ENCODE results near the gene SLC2A11.
A peak's percentile ranks its signal among the peaks of the same experiment; 100 is the strongest.
"Not testable (repeated sequence)": the region's sequence is repeated elsewhere in the genome, so short reads cannot be mapped to it uniquely, and the experiment has no call there.

Gene SLC2A11

DNA sequence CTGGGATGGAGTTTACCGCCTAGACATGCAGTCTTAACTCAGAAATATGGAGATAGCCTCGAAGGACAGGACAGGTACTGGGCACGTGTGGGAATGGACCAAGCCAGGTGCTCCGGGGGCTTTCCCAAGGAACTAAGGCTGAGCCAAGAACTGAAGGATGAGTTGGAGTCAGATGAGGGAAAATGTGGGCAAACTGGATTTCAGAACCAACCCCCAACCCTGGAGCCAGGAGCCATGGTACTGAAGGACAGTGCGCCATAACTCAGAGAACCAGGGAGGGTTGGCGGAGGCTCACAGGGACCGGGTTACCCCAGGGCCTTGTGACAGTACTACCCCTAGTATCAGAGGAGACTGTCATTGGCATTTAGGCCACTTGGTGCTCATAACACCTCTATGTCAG, 34.1 kb downstream of the SLC2A11 start:
- DNase-seq (ENCODE audit: low read depth): no peak

DNA sequence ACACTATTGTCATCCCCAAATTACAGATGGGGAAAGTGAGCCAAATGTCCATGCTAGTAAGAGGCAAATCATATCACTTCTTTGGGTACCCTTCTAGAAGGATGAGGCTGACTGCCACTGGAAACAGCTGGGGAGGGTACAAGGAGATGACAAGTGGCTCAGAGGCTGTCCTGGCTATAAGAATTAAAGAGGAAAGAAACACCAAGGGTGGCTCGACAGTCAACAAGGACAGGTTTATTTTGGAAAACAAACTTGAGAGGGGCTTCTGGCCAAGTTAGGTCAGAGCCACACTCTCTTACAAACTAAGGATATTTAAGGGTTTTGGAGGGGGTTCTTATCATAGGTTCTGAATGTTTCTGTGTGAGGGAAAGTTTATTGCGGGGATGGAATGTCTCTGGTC, 34.5 kb downstream of the SLC2A11 start:
- DNase-seq (ENCODE audit: low read depth): no peak

DNA sequence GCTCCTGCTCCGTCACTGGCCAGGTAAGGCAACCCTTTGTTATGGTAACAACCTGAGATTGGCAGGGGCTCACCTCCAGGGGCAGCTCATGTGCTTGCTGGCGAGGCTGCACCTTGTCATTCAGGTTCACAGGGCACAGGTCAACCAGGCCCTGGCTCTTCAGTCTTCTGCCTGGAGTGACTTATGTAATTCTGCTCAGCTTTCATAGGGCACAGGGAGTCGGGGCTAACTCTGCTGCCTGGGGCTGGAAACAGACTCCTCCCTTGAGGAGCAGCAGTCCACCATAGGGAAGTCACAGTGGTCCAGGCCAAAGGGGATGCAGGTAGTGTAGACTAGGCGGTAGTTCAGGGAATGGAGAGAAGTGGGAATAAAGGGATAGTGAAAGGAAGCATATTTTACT, 35.0 kb downstream of the SLC2A11 start:
- no peak for DNase-seq (ENCODE audit: low read depth)

DNA sequence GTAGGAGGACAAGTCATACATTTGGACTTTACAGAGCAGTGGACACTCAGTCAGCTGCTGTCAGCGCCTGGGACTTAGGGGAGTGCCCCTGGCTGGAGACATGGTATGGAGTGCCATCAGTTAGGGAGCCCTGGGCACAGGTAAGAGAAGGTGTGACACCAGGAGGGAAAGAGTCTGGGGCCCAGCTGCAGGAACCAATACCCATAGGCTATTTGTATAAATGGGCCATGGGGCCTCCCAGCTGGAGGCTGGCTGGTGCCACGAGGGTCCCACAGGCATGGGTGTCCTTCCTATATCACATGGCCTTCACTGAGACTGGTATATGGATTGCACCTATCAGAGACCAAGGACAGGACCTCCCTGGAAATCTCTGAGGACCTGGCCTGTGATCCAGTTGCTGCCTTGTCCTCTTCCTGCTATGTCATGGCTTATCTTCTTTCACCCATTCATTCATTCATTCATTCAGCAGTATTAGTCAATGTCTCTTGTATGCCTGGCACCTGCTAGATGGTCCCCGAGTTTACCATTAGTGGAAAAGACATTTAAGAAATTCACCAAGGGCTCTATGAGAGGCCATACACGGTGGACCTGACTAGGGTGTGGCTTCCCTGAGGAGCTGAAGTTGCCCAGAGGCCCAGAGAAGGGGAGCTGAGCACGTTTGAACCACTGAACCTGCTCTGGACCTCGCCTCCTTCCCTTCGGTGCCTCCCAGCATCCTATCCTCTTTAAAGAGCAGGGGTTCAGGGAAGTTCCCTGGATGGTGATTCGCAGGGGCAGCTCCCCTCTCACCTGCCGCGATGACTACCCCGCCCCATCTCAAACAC, 35.7 kb downstream of the SLC2A11 start:
- no peak for DNase-seq (ENCODE audit: low read depth)

DNA sequence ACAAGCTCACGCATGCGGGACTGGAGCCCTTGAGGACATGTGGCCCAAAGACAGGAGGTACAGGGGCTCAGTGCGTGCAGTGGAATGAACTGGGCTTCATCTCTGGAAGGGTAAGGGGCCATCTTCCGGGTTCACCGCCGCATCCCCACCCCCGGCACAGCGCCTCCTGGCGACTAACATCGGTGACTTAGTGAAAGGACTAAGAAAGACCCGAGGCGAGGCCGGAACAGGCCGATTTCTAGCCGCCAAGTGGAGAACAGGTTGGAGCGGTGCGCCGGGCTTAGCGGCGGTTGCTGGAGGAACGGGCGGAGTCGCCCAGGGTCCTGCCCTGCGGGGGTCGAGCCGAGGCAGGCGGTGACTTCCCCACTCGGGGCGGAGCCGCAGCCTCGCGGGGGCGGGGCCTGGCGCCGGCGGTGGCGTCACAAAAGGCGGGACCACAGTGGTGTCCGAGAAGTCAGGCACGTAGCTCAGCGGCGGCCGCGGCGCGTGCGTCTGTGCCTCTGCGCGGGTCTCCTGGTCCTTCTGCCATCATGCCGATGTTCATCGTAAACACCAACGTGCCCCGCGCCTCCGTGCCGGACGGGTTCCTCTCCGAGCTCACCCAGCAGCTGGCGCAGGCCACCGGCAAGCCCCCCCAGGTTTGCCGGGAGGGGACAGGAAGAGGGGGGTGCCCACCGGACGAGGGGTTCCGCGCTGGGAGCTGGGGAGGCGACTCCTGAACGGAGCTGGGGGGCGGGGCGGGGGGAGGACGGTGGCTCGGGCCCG, 36.5 kb downstream of the SLC2A11 start, which contains the start of gene MIF:
Gene MIF (plus strand): TSS at position 439 of the 765 bp plus-strand sequence. CDS start 92 bp downstream, at position 531.
- DNase-seq (ENCODE audit: low read depth): peak; percentile 68

DNA sequence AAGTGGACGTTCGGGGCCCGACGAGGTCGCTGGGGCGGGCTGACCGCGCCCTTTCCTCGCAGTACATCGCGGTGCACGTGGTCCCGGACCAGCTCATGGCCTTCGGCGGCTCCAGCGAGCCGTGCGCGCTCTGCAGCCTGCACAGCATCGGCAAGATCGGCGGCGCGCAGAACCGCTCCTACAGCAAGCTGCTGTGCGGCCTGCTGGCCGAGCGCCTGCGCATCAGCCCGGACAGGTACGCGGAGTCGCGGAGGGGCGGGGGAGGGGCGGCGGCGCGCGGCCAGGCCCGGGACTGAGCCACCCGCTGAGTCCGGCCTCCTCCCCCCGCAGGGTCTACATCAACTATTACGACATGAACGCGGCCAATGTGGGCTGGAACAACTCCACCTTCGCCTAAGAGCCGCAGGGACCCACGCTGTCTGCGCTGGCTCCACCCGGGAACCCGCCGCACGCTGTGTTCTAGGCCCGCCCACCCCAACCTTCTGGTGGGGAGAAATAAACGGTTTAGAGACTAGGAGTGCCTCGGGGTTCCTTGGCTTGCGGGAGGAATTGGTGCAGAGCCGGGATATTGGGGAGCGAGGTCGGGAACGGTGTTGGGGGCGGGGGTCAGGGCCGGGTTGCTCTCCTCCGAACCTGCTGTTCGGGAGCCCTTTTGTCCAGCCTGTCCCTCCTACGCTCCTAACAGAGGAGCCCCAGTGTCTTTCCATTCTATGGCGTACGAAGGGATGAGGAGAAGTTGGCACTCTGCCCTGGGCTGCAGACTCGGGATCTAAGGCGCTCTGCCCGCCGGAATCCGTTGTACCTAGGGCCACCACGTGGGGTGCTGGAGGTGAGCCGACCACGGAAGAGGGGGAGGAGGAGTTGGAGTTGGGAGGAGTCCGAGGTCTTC, 37.3 kb downstream of the SLC2A11 start:
- peak; percentile 48 for DNase-seq (ENCODE audit: low read depth)

DNA sequence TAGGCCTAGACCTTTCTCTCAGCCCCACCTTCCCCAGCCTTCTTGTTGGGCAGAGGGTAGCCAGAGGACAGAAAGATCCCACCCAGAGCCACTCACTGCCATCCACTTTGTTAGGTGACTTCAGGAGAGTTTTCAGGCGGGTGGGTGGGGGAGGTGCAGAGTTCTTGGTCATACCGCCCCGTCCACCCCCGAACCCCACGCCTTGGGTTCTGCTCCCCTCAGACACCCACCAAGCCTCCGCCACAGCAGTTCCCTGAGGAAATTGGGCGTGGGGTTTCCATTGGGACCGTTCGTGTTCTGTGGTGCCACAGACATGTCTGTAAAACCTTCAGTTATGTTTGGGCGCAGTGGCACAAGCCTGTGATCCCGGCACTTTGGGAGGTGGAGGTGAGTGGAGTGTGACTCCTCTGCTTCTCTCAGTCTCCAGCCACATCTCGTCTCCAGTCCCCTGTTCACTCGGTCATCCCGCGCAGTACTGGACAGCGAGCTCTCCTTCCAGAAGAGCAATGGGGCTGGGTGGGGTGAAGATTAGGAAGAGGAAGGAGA, 38.0 kb downstream of the SLC2A11 start:
- no peak for DNase-seq (ENCODE audit: low read depth)

DNA sequence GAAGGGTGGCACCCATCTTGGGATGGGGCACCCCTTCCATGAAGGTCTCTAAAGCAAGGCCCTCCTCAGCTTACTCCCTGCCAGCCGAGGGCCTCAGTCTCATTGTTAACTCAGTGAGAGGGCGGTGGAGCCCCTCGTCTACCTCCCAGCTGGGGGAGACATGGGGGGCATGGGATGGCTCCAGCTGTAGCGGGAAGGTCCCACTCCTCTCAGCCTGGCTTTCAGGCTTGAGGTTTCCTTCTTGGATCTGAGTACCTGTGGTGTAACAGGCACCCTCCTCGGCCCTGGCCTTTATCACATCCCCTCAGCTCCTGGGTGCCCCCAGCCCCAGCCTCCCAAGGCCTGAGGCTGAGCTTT, 38.5 kb downstream of the SLC2A11 start:
- DNase-seq (ENCODE audit: low read depth): no peak

DNA sequence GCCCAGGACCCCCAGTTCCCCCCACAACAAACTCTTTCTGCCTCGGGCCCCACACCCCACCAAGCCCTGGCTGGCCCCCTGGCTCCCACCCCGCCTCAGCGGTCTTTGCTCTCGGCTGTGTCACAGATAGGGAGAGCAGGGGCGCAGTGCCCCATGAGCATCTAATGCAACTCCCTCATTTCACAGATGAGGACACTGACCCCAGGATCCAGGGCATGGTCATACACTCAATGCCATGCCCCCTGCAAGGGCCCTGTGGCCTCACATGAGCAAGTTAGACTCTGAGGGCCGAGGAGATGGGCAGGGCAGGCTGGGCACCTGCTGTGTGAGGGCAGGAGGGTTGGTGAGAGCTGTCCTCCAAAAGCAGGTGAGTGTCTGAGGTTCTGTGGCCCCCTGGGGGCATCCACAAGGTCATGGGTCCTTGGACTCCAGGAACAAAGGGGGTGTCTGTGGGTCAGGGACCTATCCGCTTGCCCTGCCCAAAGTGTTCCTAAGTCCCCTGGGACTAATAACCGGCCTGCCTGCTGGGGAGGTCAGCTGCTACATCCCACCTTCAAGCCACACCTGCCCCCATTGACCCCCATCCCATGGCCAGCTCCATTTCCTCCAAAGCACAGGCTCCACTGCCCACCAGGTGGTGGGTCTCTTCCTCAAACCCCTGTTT, 39.0 kb downstream of the SLC2A11 start:
- no peak for DNase-seq (ENCODE audit: low read depth)

DNA sequence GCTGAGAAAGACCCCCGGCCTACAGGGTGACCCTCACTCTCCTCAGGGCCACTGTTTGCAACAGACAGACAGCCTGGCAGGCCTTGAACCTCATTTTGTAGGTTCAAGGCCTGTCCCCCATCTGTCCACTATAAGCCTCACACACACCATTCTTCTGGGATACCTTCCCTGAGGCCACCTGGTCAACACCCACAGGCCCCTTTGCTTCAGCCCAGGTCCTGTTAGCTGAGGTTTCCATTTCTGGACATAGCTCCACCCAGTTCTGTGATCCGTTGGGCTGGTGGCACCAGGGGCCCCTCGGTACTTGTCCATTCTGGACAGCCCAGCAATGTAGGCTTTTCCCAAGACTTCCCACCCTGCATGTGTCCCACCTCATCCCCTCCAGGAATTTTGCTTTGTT, 39.6 kb downstream of the SLC2A11 start:
- no peak for DNase-seq (ENCODE audit: low read depth)

DNA sequence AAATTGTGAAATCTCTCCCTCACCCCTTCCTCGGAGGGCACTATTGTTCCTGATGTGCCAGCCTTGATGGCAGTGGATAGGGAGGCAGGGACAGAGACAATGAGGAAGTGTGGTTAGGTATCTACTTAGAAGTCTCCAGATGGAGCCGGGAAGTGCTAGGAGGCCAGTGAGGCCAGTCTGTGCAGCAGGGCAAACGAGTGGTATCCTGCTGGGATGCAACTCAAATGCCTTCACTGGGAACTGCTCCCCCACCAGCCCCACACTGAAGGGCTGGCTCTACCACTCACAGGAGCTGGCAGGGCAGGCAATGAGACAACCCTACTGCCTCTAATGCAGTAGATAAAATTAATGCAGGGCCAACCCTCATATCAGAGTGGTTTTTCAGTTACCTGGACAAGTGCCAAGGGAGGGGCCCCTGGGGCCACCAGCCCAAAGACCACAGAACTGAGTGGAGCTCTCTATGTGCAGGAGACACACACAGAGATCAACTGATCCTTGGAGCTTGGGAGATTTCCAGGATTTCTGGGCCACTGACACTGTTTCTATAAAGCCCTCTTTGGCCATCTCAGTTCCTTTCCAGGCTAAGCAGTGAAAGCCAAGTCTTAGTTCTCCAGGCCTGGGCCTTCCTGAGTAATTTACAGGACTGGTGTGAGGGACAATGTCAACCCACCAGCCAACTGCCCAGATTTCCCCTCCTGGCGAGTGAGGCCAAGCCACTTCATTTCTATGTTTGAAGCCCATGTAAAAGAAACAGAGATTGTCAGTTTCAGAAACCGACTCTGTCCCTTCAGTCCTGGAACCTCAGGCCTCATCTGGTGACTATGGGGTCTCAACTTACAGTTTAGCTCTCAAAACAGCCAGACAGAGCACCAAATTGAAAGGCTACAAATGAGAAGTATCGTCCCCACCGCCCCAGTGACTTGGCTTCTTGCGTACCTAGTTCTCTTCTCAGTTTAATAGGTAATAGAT, 40.6 kb downstream of the SLC2A11 start:
- DNase-seq (ENCODE audit: low read depth): no peak

DNA sequence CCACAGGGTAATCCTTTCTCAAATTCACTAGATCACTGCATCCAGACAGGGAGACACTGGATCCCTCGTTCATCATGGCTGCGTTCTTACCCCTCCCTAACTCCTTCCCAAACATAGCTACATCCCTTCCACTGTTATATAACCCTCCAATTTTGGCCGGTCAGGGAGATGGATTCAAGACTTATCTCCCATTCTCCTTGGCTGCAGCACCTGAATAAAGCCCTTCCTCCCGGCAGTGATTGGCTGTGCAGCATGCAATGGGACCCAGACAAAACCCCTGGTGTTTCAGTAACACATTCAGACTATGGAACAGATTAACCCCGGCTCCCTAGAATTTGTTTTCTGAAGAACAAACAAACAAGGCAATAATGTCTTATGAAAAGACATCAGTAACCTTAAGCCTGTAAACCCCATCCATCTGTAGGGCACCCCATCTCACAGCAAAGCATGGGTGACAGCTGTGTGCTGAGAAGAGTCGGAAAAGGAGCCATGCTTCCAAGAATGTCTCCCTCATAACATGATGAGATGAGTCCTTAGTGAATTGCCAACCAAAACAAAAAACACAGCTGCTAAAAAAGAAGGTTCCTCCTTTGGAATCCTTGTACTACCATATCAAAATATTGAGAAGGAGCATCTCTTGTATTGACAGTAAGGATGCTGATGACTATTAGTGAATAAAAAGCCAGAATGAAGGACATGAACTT, 41.5 kb downstream of the SLC2A11 start:
- DNase-seq (ENCODE audit: low read depth): no peak

DNA sequence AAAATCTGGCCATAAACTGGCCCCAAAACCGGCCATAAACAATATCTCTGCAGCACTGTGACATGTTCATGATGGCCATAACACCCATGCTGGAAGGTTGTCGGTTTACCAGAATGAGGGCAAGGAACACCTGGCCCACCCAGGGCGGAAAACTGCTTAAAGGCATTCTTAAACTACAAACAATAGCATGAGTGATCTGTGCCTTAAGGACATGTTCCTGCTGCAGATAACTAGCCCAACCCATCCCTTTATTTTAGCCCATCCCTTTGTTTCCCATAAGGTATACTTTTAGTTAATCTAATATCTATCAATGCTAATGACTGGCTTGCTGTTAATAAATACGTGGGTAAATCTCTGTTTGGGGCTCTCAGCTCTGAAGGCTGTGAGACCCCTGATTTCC, 42.6 kb downstream of the SLC2A11 start:
- not testable (repeated sequence) for DNase-seq (ENCODE audit: low read depth)

DNA sequence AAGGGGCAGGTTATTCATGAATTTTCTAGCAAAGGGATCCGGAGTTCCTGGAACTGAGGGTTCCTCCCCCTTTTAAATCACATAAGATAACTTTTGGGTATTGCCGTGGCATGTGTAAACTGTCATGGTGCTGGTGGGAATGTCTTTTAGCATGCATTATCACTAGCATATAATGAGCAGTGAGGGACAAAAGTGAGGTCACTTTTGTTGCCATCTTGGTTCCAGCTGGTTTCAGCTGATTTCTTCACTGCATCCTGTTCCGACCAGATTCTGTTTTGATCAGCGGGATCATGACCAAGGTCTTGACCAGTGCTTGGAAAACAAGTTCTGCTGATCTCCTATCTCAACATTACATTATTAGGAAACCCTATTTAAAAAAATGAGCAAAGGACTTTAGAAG, 43.9 kb downstream of the SLC2A11 start:
- no peak for DNase-seq (ENCODE audit: low read depth)

DNA sequence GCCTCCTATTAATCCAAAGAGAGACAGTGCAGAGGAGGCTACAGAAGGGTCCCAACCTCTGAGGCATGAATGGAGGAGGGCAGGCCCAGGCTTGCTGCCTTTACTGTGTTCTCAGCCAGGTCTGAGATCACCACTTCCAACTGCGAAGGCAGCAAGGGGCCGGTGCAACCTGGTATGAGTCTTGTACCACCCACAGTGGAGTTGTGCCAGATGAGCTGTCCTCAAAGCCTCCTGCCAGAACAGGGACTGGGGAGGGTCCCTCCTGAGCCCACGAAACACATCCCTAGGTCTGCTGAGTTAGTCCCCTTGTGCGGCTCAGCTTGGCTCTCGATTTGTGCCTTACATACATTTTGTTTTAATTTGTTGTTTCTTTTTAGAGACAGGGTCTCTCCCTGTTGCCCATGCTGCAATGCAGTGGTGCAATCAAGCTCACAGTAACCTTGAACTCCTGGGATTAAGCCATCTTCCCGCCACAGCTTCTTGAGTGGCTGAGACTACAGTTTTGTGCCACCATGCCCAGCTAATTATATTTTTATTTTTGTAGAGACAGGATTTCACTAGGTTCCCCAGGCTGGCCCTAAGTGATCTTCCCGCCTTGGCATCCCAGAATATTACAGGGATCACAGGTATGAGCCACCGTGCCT, 45.8 kb downstream of the SLC2A11 start:
- no peak for DNase-seq (ENCODE audit: low read depth)

DNA sequence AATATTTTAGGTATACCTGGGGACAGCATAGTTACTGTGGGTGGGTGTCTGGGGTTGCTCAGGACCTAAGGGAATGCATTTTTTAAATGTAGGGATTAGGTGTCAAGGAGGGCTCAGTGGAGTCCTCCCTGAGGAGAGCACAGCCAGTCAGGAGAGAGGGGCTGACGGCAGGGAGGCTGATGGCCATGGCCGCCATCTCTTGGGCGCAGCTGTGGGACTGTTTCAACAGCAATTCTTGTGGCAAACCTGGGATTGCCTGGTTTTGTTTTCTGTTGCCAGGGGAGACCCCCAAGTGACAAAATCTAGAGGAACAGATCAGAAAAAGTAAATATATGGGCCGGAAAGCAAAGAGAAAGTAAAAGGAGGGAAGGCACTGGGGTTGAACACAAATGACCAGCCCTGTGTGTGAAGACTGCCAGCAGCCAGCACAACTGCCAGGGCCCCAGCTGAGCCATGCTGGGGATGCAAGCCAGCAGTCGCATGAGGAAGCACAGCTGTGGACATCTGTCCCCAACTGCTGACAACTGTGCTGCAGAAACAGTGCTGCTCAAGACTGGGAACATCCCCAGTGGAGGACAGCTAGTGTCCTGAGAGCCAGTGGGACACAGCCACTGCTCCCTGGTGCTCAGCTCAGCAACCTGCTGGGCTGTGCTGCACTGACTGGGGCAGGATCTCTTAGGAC, 47.0 kb downstream of the SLC2A11 start:
- DNase-seq (ENCODE audit: low read depth): no peak

DNA sequence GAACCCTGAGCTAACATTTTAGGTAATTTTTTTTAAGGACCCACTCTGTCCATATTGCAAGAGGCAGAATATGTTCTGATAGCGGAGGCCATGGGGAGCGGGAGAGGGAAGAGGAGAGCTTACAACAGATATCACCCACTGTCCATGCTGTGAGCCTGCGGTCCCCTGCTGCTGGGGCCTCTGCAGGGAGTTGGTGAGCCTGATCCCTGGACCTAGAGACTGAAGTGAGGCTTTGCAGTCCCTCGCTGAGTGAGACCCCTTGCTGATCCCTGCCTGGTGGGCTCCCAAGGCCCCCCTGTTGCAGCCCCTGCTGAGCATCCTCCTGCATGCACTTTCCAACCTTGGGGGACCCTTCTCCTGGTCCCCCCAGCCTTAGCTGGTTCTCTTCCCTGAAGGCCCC, 49.0 kb downstream of the SLC2A11 start:
- DNase-seq (ENCODE audit: low read depth): no peak

DNA sequence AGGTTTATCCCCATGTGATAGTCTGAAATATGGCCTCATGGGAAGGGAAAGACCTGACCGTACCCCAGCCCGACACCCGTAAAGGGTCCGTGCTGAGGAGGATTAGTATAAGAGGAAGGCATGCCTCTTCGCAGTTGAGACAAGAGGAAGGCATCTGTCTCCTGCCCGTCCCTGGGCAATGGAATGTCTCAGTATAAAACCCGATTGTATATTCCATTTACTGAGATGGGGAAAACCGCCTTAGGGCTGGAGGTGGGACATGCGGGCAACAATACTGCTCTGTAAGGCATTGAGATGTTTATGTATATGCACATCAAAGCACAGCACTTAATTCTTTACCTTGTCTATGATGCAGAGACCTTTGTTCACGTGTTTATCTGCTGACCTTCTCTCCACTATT, 49.7 kb downstream of the SLC2A11 start:
- DNase-seq (ENCODE audit: low read depth): not testable (repeated sequence)

All from HS-5 (cell line).